GM04503 (cell line): Measurements from ENCODE around the gene C3orf52.

Source experiments
- DNase-seq: peaks from one replicate; pipeline ENCODE4 v3.0.0-alpha.2; 2012; ENCODE audit warnings: low read depth

C3orf52 gene

GRCh38 chr3:112119962-112120836 lies 34.0 kb downstream of the C3orf52 start:
- DNase-seq, result no peak

- DNase-seq, result no peak
Observed at GRCh38 chr3:112121577-112122547, 35.7 kb downstream of the C3orf52 start.

- no peak for DNase-seq
Observed at GRCh38 chr3:112122870-112123269, 36.7 kb downstream of the C3orf52 start.

- no peak for DNase-seq
Observed at GRCh38 chr3:112123548-112123947, 37.4 kb downstream of the C3orf52 start.

GRCh38 chr3:112124907-112125607 lies 38.9 kb downstream of the C3orf52 start:
- no peak for DNase-seq

- DNase-seq, result no peak
Observed at GRCh38 chr3:112126511-112126911, 40.3 kb downstream of the C3orf52 start.

GRCh38 chr3:112127522-112128494 lies 41.6 kb downstream of the C3orf52 start:
- no peak for DNase-seq

GRCh38 chr3:112128843-112129727 lies 42.9 kb downstream of the C3orf52 start:
- no peak for DNase-seq

GRCh38 chr3:112129925-112130637 lies 43.9 kb downstream of the C3orf52 start:
- DNase-seq, result no peak

GRCh38 chr3:112130638-112130993 lies 44.4 kb downstream of the C3orf52 start:
- DNase-seq, result no peak

GRCh38 chr3:112131111-112131510 lies 44.9 kb downstream of the C3orf52 start:
- no peak for DNase-seq

GRCh38 chr3:112132088-112132487 lies 45.9 kb downstream of the C3orf52 start:
- no peak for DNase-seq

GRCh38 chr3:112132554-112132953 lies 46.4 kb downstream of the C3orf52 start:
- DNase-seq, result no peak

GRCh38 chr3:112132975-112133448 lies 46.8 kb downstream of the C3orf52 start, which contains the start of gene GCSAM:
TSS of gene GCSAM (minus strand) at chr3:112133248. CDS start at chr3:112133120, 128 bp downstream.
- no peak for DNase-seq

- DNase-seq, result no peak
Observed at GRCh38 chr3:112133626-112134334, 47.6 kb downstream of the C3orf52 start.

GRCh38 chr3:112134335-112135124 lies 48.3 kb downstream of the C3orf52 start:
- DNase-seq, result no peak

- DNase-seq, result no peak
Observed at GRCh38 chr3:112136046-112136445, 49.9 kb downstream of the C3orf52 start.
